OCI-LY1 (cell line): ENCODE results near the gene CNTROB.

Experiments used
- CTCF ChIP-seq: fragments of 200-600 bp; sonication (generic), shearing (Covaris generic); IDR thresholded peaks from 2 replicates; pipeline ENCODE4 v1.5.1; 2017; ENCODE audit warnings: mild to moderate bottlenecking, antibody characterized with exemption, low read length, moderate library complexity, mixed read lengths
- EZH2 ChIP-seq: fragments of 200-600 bp; sonication (generic), shearing (Covaris generic); IDR thresholded peaks from 2 replicates; pipeline ENCODE4 v1.8.0; 2017; ENCODE audit warnings: borderline replicate concordance, mixed run types, mild to moderate bottlenecking, antibody characterized with exemption, low read length, moderate library complexity, mixed read lengths

GRCh38 chr17:7894226-7894625 lies 37.8 kb upstream of the CNTROB start:
- no peak for TF ChIP-seq EZH2
- no peak for TF ChIP-seq CTCF
